Right lobe of liver (tissue), 4 donors: ENCODE data around the gene CHL1.

Experiments used
- CTCF ChIP-seq, 4 donors: fragments of 200-600 bp in 3 of 4; fragments of 450-650 bp in 1 of 4; IDR thresholded peaks; one replicate each; pipeline versions ENCODE4 v1.5.1 to v1.8.0; 2016 to 2022; ENCODE audit warnings: antibody characterized with exemption in 4 of 4, mild to moderate bottlenecking in 2 of 4
- POLR2A ChIP-seq: fragments of 450-650 bp; IDR thresholded peaks from one replicate; pipeline ENCODE4 v1.6.1; 2017; ENCODE audit warnings: antibody characterized with exemption, mild to moderate bottlenecking
- donor health status: DM: no; HTN: no; CAD: no.
- donor health status: DM: no; HTN: no; CAD: no.
- donor health status: DM: no; HTN: yes; CAD: no.

GRCh38 chr3:452221-452620 lies 255.7 kb downstream of the CHL1 start:
- TF ChIP-seq CTCF (IDR thresholded peaks at IDR 0.05) = no peak
- no peak for TF ChIP-seq POLR2A
